Parathyroid adenoma (tissue), 2 donors: ENCODE measurements around the gene TSEN2.

Experiments
- H2AFZ ChIP-seq: fragments of 300-600 bp; sonication (generic); one replicate; pipeline ENCODE4 v1.7.0; 2017; ENCODE audit warnings: antibody characterized with exemption, mild to moderate bottlenecking
- H3K27ac ChIP-seq: fragments of 300-600 bp; sonication (generic); one replicate; pipeline ENCODE4 v1.7.0; 2017
- H3K27me3 ChIP-seq: fragments of 300-600 bp; sonication (generic); one replicate; pipeline ENCODE4 v1.7.0; 2017; ENCODE audit warnings: low read length; ENCODE audit not compliant: control insufficient read depth, insufficient read depth
- H3K36me3 ChIP-seq: fragments of 300-600 bp; sonication (generic); one replicate; pipeline ENCODE4 v1.7.0; 2017; ENCODE audit warnings: low read length; ENCODE audit not compliant: control insufficient read depth, insufficient read depth
- H3K4me1 ChIP-seq: fragments of 300-600 bp; sonication (generic); one replicate; pipeline ENCODE4 v1.7.0; 2017; ENCODE audit warnings: control low read depth
- H3K4me2 ChIP-seq: fragments of 300-600 bp; sonication (generic); one replicate; pipeline ENCODE4 v1.7.0; 2017; ENCODE audit warnings: low read length
- H3K4me3 ChIP-seq: fragments of 300-600 bp; sonication (generic); one replicate; pipeline ENCODE4 v1.7.0; 2017; ENCODE audit warnings: low read depth, low read length
- H3K79me2 ChIP-seq: fragments of 300-600 bp; sonication (generic); one replicate; pipeline ENCODE4 v1.7.0; 2017; ENCODE audit warnings: control low read depth
- H3K9ac ChIP-seq: fragments of 300-600 bp; sonication (generic); one replicate; pipeline ENCODE4 v1.7.0; 2017; ENCODE audit warnings: mild to moderate bottlenecking
- H3K9me3 ChIP-seq: fragments of 300-600 bp; sonication (generic); one replicate; pipeline ENCODE4 v1.7.0; 2017; ENCODE audit warnings: low read length; ENCODE audit not compliant: control insufficient read depth
- TF ChIP-seq, protein P1 (sequence below): fragments of 300-600 bp; sonication (generic); IDR thresholded peaks from one replicate; pipeline ENCODE4 v1.7.0; 2017; ENCODE audit warnings: antibody characterized with exemption, mild to moderate bottlenecking
- donor health status: primary hyperparathyroidism.

Gene TSEN2

DNA sequence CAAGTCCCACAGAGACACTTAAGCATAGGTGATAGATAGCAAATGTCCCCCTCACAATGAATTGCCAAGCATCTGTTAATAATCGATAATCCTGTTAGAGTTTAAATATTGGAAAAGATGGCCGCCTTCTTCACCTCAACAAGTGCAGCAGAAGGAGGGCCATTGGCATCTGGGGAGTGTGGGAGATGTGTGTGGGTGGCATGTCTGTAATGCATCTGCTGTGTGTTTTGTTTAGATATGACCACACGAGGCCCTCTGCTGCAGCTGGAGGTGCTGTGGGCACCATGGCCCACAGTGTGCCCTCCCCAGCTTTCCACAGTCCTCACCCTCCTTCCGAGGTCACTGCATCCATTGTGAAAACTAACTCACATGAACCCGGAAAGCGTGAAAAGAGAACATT, 85.6 kb downstream of the TSEN2 start:
- Histone ChIP-seq H2AFZ (no peak overlapping the region), H3K27ac (no peak overlapping the region), H3K9ac (no peak overlapping the region), H3K27me3 (no peaks in the 10 kb centered on the region), H3K4me3 (no peak overlapping the region), H3K4me1 (no peaks in the 10 kb centered on the region), H3K36me3 (no peaks in the 10 kb centered on the region), H3K4me2 (no peak overlapping the region), H3K9me3 (no peaks in the 10 kb centered on the region), H3K79me2 (peaks cover 33% of the 10 kb centered on the region)
- TF ChIP-seq, protein P1, sequence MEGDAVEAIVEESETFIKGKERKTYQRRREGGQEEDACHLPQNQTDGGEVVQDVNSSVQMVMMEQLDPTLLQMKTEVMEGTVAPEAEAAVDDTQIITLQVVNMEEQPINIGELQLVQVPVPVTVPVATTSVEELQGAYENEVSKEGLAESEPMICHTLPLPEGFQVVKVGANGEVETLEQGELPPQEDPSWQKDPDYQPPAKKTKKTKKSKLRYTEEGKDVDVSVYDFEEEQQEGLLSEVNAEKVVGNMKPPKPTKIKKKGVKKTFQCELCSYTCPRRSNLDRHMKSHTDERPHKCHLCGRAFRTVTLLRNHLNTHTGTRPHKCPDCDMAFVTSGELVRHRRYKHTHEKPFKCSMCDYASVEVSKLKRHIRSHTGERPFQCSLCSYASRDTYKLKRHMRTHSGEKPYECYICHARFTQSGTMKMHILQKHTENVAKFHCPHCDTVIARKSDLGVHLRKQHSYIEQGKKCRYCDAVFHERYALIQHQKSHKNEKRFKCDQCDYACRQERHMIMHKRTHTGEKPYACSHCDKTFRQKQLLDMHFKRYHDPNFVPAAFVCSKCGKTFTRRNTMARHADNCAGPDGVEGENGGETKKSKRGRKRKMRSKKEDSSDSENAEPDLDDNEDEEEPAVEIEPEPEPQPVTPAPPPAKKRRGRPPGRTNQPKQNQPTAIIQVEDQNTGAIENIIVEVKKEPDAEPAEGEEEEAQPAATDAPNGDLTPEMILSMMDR: no peak

- H3K27ac ChIP-seq: no peak overlapping the region
- peaks cover 12% of the 10 kb centered on the region for H3K79me2 ChIP-seq
- H3K9ac ChIP-seq: no peak overlapping the region
- no peaks in the 10 kb centered on the region for H3K9me3 ChIP-seq
- H3K4me3 ChIP-seq: no peak overlapping the region
- H3K36me3 ChIP-seq: no peaks in the 10 kb centered on the region
- no peak overlapping the region for H2AFZ ChIP-seq
- H3K4me1 ChIP-seq: no peaks in the 10 kb centered on the region
- no peak overlapping the region for H3K4me2 ChIP-seq
- H3K27me3 ChIP-seq: no peaks in the 10 kb centered on the region
- TF ChIP-seq, protein P1: no peak
These were observed 87.7 kb downstream of the TSEN2 start for GRCh38 chr3:12571986-12572385.

DNA sequence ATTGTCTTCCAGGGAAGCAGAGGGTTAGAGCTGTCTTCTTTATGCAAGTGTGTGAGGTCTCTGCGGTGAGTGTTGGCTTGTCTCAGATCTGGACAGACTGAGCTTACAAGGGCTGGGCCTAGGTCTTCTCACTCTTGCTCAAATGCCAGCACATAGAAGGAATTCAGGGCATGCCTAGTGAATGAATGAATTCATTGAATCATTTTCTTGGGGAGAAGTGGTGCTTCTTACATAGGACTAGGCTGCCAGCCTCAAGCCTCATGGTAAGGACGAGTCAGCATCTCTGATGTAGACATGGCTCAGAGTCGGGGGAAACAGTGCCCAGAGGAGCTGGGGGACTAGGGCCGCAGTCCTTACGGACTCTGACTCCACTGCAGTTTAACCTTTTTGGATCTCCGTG, 89.9 kb downstream of the TSEN2 start:
- Histone ChIP-seq H3K4me1 (no peaks in the 10 kb centered on the region), H3K79me2 (peaks cover 3% of the 10 kb centered on the region), H3K4me2 (no peak overlapping the region), H3K27ac (no peak overlapping the region), H2AFZ (no peak overlapping the region), H3K36me3 (no peaks in the 10 kb centered on the region), H3K9ac (no peak overlapping the region), H3K27me3 (no peaks in the 10 kb centered on the region), H3K4me3 (no peak overlapping the region), H3K9me3 (no peaks in the 10 kb centered on the region)
- TF ChIP-seq, protein P1: no peak

- Histone ChIP-seq H3K9ac (no peak overlapping the region), H2AFZ (no peak overlapping the region), H3K27me3 (no peaks in the 10 kb centered on the region), H3K4me3 (no peak overlapping the region), H3K4me1 (no peaks in the 10 kb centered on the region), H3K36me3 (no peaks in the 10 kb centered on the region), H3K4me2 (no peak overlapping the region), H3K79me2 (peaks cover 3% of the 10 kb centered on the region), H3K9me3 (no peaks in the 10 kb centered on the region), H3K27ac (no peak overlapping the region)
- TF ChIP-seq, protein P1: no peak
These were observed 90.4 kb downstream of the TSEN2 start for GRCh38 chr3:12574661-12575060.

GRCh38 chr3:12577379-12577778, 93.1 kb downstream of the TSEN2 start:
- H3K27ac ChIP-seq: no peak overlapping the region
- no peak overlapping the region for H3K4me2 ChIP-seq
- no peaks in the 10 kb centered on the region for H3K4me1 ChIP-seq
- no peak overlapping the region for H2AFZ ChIP-seq
- TF ChIP-seq, protein P1: no peak
- H3K9ac ChIP-seq: no peak overlapping the region
- no peak overlapping the region for H3K4me3 ChIP-seq
- H3K9me3 ChIP-seq: no peaks in the 10 kb centered on the region
- H3K27me3 ChIP-seq: no peaks in the 10 kb centered on the region
- no peaks in the 10 kb centered on the region for H3K36me3 ChIP-seq
- no peaks in the 10 kb centered on the region for H3K79me2 ChIP-seq
